Measurements from ENCODE around the gene TRPT1. TPM values are rescaled to one million over a fixed set of nuclear protein-coding genes. Genes with fewer than 3 reads are reported as not detected.

Gene TRPT1
- total RNA-seq, 1 donor from 2014 or later, result 27.8 TPM

- H3K4me1 ChIP-seq, result peaks cover 40% of the 10 kb centered on the region
- intact Hi-C loops (cut with DNase I), result no loop called here
- H3K27me3 ChIP-seq (ENCODE audit: low read depth), result no peaks in the 10 kb centered on the region
- peak; percentile 72 for DNase-seq
- no peaks in the 10 kb centered on the region for H3K9me3 ChIP-seq
- TF ChIP-seq, protein P1, sequence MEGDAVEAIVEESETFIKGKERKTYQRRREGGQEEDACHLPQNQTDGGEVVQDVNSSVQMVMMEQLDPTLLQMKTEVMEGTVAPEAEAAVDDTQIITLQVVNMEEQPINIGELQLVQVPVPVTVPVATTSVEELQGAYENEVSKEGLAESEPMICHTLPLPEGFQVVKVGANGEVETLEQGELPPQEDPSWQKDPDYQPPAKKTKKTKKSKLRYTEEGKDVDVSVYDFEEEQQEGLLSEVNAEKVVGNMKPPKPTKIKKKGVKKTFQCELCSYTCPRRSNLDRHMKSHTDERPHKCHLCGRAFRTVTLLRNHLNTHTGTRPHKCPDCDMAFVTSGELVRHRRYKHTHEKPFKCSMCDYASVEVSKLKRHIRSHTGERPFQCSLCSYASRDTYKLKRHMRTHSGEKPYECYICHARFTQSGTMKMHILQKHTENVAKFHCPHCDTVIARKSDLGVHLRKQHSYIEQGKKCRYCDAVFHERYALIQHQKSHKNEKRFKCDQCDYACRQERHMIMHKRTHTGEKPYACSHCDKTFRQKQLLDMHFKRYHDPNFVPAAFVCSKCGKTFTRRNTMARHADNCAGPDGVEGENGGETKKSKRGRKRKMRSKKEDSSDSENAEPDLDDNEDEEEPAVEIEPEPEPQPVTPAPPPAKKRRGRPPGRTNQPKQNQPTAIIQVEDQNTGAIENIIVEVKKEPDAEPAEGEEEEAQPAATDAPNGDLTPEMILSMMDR (IDR thresholded peaks at IDR 0.05), result no peak
- H3K27ac ChIP-seq, result peak overlapping the region; percentile 99
- no peak for ATAC-seq
- peaks cover 41% of the 10 kb centered on the region for H3K36me3 ChIP-seq
- peak overlapping the region; percentile 95 for H3K4me3 ChIP-seq
Measured at GRCh38 chr11:64268025-64268892, 42.3 kb upstream of the TRPT1 start.

DNA sequence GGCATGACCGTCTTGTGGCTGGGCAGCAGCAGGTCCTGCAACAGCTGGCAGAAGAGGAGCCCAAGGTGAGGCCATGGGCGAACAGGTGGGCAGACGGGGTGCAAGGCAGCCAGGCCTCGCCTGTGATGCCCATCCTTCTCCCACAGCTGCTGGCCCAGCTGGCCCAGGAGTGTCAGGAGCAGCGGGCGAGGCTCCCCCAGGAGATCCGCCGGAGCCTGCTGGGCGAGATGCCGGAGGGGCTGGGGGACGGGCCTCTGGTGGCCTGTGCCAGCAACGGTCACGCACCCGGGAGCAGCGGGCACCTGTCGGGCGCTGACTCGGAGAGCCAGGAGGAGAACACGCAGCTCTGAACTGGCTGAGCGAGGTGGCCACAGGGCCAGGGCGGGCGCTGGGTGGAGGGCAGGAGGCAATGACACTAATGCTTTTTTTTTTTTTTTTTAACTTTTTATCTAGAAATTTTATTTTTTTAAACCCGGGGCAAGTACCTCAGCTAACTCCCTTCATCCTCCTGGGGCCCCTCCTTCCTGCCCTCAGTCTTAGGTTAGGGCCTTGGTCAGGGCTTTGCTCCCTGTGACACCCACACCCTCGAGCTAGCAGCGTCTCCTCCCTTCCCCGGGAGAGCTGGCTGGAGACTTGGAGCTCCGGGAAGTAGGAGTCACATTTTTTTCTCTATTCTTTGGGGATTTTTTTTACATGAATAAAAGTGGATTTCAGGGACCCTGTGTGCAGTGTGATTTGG, 41.4 kb upstream of the TRPT1 start:
- H3K27me3 ChIP-seq (ENCODE audit: low read depth), result no peaks in the 10 kb centered on the region
- peak overlapping the region; percentile 99 for H3K27ac ChIP-seq
- no peaks in the 10 kb centered on the region for H3K9me3 ChIP-seq
- no peak for DNase-seq
- no peak for ATAC-seq
- peaks cover 50% of the 10 kb centered on the region for H3K36me3 ChIP-seq
- peaks cover 35% of the 10 kb centered on the region for H3K4me1 ChIP-seq
- H3K4me3 ChIP-seq, result peak overlapping the region; percentile 95
- TF ChIP-seq, protein P1 (IDR thresholded peaks at IDR 0.05), result no peak
- intact Hi-C loops (cut with DNase I), result no loop called here

GRCh38 chr11:64266339-64266738, 40.4 kb upstream of the TRPT1 start:
- H3K36me3 ChIP-seq, result peaks cover 60% of the 10 kb centered on the region
- DNase-seq (no peak), ATAC-seq (no peak)
- peaks cover 25% of the 10 kb centered on the region for H3K4me1 ChIP-seq
- H3K27me3 ChIP-seq (ENCODE audit: low read depth), result no peaks in the 10 kb centered on the region
- no peaks in the 10 kb centered on the region for H3K9me3 ChIP-seq
- TF ChIP-seq, protein P1 (IDR thresholded peaks at IDR 0.05), result no peak
- H3K27ac ChIP-seq, result no peak overlapping the region
- no peak overlapping the region for H3K4me3 ChIP-seq
- intact Hi-C loops (cut with DNase I), result no loop called here

- Histone ChIP-seq H3K4me3 (no peak overlapping the region), H3K36me3 (peaks cover 65% of the 10 kb centered on the region), H3K27me3 (ENCODE audit: low read depth) (no peaks in the 10 kb centered on the region), H3K27ac (no peak overlapping the region), H3K4me1 (peaks cover 25% of the 10 kb centered on the region), H3K9me3 (no peaks in the 10 kb centered on the region)
- TF ChIP-seq, protein P1 (IDR thresholded peaks at IDR 0.05), result no peak
- ATAC-seq, result no peak
- DNase-seq, result no peak
- intact Hi-C loops (cut with DNase I), result no loop called here
Measured at GRCh38 chr11:64265176-64266160, 39.5 kb upstream of the TRPT1 start.

GRCh38 chr11:64264371-64264852, 38.4 kb upstream of the TRPT1 start:
- TF ChIP-seq, protein P1 (IDR thresholded peaks at IDR 0.05), result no peak
- DNase-seq (no peak), ATAC-seq (no peak)
- no peaks in the 10 kb centered on the region for H3K9me3 ChIP-seq
- H3K4me3 ChIP-seq, result no peak overlapping the region
- no peak overlapping the region for H3K27ac ChIP-seq
- H3K27me3 ChIP-seq (ENCODE audit: low read depth), result no peaks in the 10 kb centered on the region
- H3K36me3 ChIP-seq, result peaks cover 74% of the 10 kb centered on the region
- peaks cover 25% of the 10 kb centered on the region for H3K4me1 ChIP-seq
- intact Hi-C loops (cut with DNase I), result no loop called here

Data from lower lobe of right lung (tissue), 2 donors.